ENCODE data around the gene DHRS13. TPM values are rescaled to one million over a fixed set of nuclear protein-coding genes. Genes with fewer than 3 reads are reported as not detected.

DHRS13 gene
- total and polyA plus RNA-seq, 2 donors (not counting 3 experiments of a cell fraction or from before 2014, with no cell fraction given) = 7.2 to 9.3 TPM

GRCh38 chr17:28918295-28918694 lies 15.4 kb upstream of the DHRS13 start:
- no peaks in the 10 kb centered on the region for H3K4me1 ChIP-seq (ENCODE audit: control insufficient read depth, extremely low read depth, insufficient read depth, low read length)
- POLR2A ChIA-PET = no interaction called here
- intact Hi-C loops (cut with micrococcal nuclease) (no loop called here), dilution Hi-C loops (cut with MboI; ENCODE audit: extremely low pct_ligation_motif_present, low sequenced_read_pairs) (no loop called here)
- DNase-seq (ENCODE audit: low read depth, low spot score) (no peak), FAIRE-seq (no peak)
- H2AFZ ChIP-seq (ENCODE audit: low read depth, low read length) = no peak overlapping the region
- TF ChIP-seq POLR2AphosphoS5 (IDR thresholded peaks at IDR 0.05; ENCODE audit: insufficient read depth, low read depth, low read length) = no peak
- no peak for TF ChIP-seq POLR2A (IDR thresholded peaks at IDR 0.05; ENCODE audit: low read depth, low read length)
- no peak for TF ChIP-seq EZH2 (IDR thresholded peaks at IDR 0.05; ENCODE audit: borderline replicate concordance, low read depth, low read length, severe bottlenecking)
- TF ChIP-seq, protein P1, sequence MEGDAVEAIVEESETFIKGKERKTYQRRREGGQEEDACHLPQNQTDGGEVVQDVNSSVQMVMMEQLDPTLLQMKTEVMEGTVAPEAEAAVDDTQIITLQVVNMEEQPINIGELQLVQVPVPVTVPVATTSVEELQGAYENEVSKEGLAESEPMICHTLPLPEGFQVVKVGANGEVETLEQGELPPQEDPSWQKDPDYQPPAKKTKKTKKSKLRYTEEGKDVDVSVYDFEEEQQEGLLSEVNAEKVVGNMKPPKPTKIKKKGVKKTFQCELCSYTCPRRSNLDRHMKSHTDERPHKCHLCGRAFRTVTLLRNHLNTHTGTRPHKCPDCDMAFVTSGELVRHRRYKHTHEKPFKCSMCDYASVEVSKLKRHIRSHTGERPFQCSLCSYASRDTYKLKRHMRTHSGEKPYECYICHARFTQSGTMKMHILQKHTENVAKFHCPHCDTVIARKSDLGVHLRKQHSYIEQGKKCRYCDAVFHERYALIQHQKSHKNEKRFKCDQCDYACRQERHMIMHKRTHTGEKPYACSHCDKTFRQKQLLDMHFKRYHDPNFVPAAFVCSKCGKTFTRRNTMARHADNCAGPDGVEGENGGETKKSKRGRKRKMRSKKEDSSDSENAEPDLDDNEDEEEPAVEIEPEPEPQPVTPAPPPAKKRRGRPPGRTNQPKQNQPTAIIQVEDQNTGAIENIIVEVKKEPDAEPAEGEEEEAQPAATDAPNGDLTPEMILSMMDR (IDR thresholded peaks at IDR 0.05; ENCODE audit: extremely low read depth in 1 of 2, insufficient read depth in 1 of 2, low read depth in 1 of 2, low read length in 2 of 2) = no peak
- TF ChIP-seq FOS (IDR thresholded peaks at IDR 0.05; ENCODE audit: borderline replicate concordance, insufficient read depth, low read length) = no peak
- no peak for TF ChIP-seq GATA2 (IDR thresholded peaks at IDR 0.05; ENCODE audit: insufficient read depth, insufficient read length, low read depth, low read length)
- TF ChIP-seq, protein P2, sequence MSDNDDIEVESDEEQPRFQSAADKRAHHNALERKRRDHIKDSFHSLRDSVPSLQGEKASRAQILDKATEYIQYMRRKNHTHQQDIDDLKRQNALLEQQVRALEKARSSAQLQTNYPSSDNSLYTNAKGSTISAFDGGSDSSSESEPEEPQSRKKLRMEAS (IDR thresholded peaks at IDR 0.05; ENCODE audit: insufficient read depth, insufficient read length) = no peak
- TF ChIP-seq JUN (IDR thresholded peaks at IDR 0.05; ENCODE audit: borderline replicate concordance, insufficient read depth, insufficient read length, low read depth) = no peak
- TF ChIP-seq MYC (IDR thresholded peaks at IDR 0.05; ENCODE audit: low read depth, low read length) = no peak
- no peak overlapping the region for H3K9ac ChIP-seq (replicated peaks; ENCODE audit: extremely low read depth, insufficient read depth, low read length)
- H3K4me3 ChIP-seq (replicated peaks in 1 of 3; ENCODE audit: insufficient read depth in 1 of 3, low read depth in 1 of 3, low read length in 3 of 3) = no peak overlapping the region
- peaks cover 26 to 43% of the 10 kb centered on the region in 2 experiments for H3K36me3 ChIP-seq (ENCODE audit: control insufficient read depth in 2 of 2, extremely low read depth in 1 of 2, insufficient read depth in 2 of 2, low read length in 2 of 2)
- no peak overlapping the region for H3K27ac ChIP-seq (ENCODE audit: insufficient read depth, low read depth, low read length)
- no TSS peak for BruUV-seq (replicated peaks)
- no peak overlapping the region for H3K4me2 ChIP-seq (ENCODE audit: insufficient read depth, low read length)
- no peaks in the 10 kb centered on the region for H4K20me1 ChIP-seq (replicated peaks; ENCODE audit: control insufficient read depth, extremely low read depth, insufficient read depth, low read length)
- no peaks in the 10 kb centered on the region for H3K79me2 ChIP-seq (ENCODE audit: control insufficient read depth, insufficient read depth, low read length)
- CTCF ChIA-PET = interaction anchor here (0.7 to 5.1 kb wide), 6 partner anchors 9 to 191 kb away, joined by 3 to 58 read pairs (median 4); partner anchors contain the start of gene TLCD1
- no peaks in the 10 kb centered on the region for H3K9me3 ChIP-seq (replicated peaks; ENCODE audit: control insufficient read depth, insufficient read depth, low read length)
- H3K27me3 ChIP-seq (ENCODE audit: control insufficient read depth in 2 of 2, insufficient read depth in 2 of 2, low read length in 2 of 2) = no peaks in the 10 kb centered on the region
- no peaks in the 10 kb centered on the region for H3K9me1 ChIP-seq (replicated peaks; ENCODE audit: control insufficient read depth, extremely low read depth, insufficient read depth, low read length)

All from endothelial cell of umbilical vein (primary cell).